Memory B cell (primary cell): Measurements from ENCODE around the gene FRMPD2.
"Not testable (repeated sequence)": the region's sequence is repeated elsewhere in the genome, so short reads cannot be mapped to it uniquely, and the experiment has no call there.

Experiments
- ATAC-seq: fragments of 150-1000 bp; cut with Tn5 transposase; 2 replicates; pipeline ENCODE4 v1.10.0; 2021; ENCODE audit warnings: low read depth, mild to moderate bottlenecking, moderate library complexity
- DNase-seq, 2 donors: peaks; one replicate each; pipeline ENCODE4 v3.0.0; 2022; ENCODE audit warnings: low spot score in 2 of 2
- H3K27ac Mint-ChIP-seq: one replicate; pipeline ENCODE4 v1.8.0; 2022; ENCODE audit warnings: mild to moderate bottlenecking, moderate library complexity, mixed read lengths
- H3K27me3 Mint-ChIP-seq: one replicate; pipeline ENCODE4 v1.8.0; 2022; ENCODE audit warnings: mixed read lengths
- H3K36me3 Mint-ChIP-seq: one replicate; pipeline ENCODE4 v1.8.0; 2022; ENCODE audit warnings: mild to moderate bottlenecking, mixed read lengths
- H3K4me1 Mint-ChIP-seq: one replicate; pipeline ENCODE4 v1.8.0; 2022; ENCODE audit warnings: mixed read lengths
- H3K4me3 Mint-ChIP-seq: one replicate; pipeline ENCODE4 v1.8.0; 2022; ENCODE audit warnings: mild to moderate bottlenecking, moderate library complexity, mixed read lengths
- H3K9me3 Mint-ChIP-seq: one replicate; pipeline ENCODE4 v1.8.0; 2022; ENCODE audit warnings: mixed read lengths

Gene FRMPD2

DNA sequence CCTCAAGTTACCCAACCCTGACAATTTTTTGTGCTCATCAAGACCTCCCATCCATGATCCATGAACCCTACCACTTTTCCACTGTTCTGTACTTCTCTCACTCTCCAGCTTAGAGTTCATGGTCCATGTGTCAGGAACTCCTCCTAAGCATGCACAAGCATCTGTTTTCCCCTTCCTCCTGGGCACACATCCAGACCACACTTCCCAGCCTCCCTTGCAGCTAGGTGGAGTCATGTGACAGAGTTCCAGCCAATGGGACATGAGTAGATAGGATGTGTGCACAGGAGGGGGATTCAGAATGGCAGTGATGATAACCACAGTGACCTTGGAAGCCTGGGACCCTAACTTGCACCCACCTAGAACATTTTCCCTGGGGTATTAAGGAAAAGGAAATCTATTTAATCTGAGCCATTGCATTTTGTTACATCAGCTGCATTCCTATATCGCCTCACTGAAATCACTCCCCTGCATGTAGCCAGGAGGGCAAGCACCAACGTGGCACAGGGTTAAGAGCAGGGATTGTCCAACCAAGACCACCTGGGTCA, 9.6 kb upstream of the FRMPD2 start:
- peaks cover 16% of the 10 kb centered on the region for H3K36me3 Mint-ChIP-seq
- peaks cover 11% of the 10 kb centered on the region for H3K9me3 Mint-ChIP-seq
- no peak for ATAC-seq
- no peak for DNase-seq
- peaks cover 11% of the 10 kb centered on the region for H3K27me3 Mint-ChIP-seq
- H3K4me3 Mint-ChIP-seq, result no peak overlapping the region
- peaks cover 10% of the 10 kb centered on the region for H3K4me1 Mint-ChIP-seq
- no peak overlapping the region for H3K27ac Mint-ChIP-seq

DNA sequence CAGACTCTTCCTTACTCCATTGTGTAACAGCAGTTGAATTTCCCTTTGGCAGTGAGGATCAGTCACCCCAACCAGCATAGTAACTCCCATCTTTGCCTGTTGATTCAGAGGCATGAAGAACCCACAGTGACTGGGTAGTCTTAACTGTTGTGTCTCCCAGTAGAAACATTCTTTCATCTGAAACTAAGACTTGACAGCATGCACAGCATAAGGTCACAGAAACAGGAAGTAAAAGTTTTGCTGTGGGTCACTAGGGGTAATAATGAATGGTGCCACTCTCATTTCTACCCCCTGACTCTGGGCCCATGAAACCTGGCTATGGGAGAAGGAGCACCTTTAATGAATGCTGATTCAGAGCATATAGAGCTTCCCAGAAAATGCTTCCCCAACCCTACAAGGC, 8.3 kb upstream of the FRMPD2 start:
- H3K4me1 Mint-ChIP-seq, result peaks cover 10% of the 10 kb centered on the region
- H3K9me3 Mint-ChIP-seq, result peaks cover 11% of the 10 kb centered on the region
- H3K27ac Mint-ChIP-seq, result no peak overlapping the region
- DNase-seq (no peak), ATAC-seq (peak; percentile 50)
- H3K27me3 Mint-ChIP-seq, result peaks cover 11% of the 10 kb centered on the region
- no peak overlapping the region for H3K4me3 Mint-ChIP-seq
- H3K36me3 Mint-ChIP-seq, result peaks cover 16% of the 10 kb centered on the region

DNA sequence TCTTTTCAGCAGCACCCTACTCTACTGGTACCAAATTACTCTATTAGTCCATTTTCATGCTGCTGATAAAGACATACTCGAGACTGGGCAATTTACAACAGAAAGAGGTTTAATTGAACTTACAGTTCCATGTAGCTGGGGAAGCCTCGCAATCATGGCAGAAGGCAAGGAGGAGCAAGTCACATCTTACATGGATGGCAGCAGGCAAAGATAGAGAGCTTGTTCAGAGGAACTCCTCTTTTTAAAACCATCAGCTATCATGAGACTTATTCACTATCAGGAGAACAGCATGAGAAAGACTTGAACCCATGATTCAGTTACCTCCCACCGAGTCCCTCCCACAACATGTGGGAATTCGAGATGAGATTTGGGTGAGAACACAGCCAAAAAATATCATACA, 7.2 kb upstream of the FRMPD2 start:
- H3K4me1 Mint-ChIP-seq, H3K27ac Mint-ChIP-seq, ATAC-seq, DNase-seq, H3K4me3 Mint-ChIP-seq: not testable (repeated sequence)
- H3K9me3 Mint-ChIP-seq, result peaks cover 11% of the 10 kb centered on the region
- H3K27me3 Mint-ChIP-seq, result peaks cover 11% of the 10 kb centered on the region
- peaks cover 16% of the 10 kb centered on the region for H3K36me3 Mint-ChIP-seq

DNA sequence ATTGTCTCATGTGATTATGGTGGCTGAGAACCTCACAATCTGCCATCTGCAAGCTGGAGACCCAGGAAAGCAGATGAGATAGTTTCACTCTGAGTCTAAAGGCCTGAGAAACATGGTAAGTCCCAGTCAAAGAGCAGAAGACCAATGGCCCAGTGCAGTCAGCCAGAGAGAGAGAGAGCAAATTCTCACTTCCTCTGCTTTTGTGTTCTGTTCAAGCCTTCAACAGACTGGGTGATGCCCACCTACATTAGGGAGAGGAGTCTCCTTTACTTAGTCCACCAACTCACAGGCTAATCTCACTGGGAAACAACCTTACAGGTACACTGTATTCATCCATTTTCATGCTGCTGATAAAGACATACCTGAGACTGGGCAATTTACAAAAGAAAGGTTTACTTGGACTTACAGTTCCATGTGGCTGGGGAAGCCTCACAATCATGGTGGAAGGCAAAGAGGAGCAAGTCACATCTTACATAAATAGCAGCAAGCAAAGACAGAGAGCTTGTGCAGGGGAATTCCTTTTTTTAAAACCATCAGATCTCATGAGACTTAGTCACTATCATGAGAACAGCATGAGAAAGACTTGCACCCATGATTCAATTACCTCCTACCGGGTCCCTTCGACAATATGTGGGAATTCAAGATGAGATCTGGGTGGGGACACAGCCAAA, 4.7 kb upstream of the FRMPD2 start:
- ATAC-seq, result peak; percentile 70

DNA sequence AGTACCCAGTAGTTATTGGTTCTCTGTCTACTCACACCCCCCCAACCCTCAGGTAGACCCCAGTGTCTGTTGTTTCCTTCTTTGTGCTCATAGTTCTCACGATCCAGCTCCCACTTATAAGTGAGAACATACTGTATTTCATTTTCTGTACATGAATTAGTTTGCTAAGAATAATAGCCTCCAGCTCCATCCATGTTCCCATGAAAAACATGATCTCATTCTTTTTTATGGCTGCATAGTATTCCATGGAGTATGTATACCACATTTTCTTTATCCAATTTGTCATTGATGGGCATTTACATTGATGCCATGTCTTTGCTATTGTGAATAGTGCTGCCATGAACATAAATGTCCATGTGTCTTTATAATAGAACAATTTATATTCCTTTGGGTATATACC, 2.6 kb upstream of the FRMPD2 start:
- Mint-ChIP-seq H3K4me3 (no peak overlapping the region), H3K9me3 (peaks cover 3% of the 10 kb centered on the region), H3K27ac (no peak overlapping the region), H3K4me1 (peaks cover 3% of the 10 kb centered on the region), H3K36me3 (peaks cover 4% of the 10 kb centered on the region), H3K27me3 (no peaks in the 10 kb centered on the region)
- ATAC-seq (no peak), DNase-seq (no peak)

More for the DNA sequence above, 4.7 kb upstream of the FRMPD2 start:
- no peaks in the 10 kb centered on the region for H3K27me3 Mint-ChIP-seq
- no peak for DNase-seq
- peaks cover 8% of the 10 kb centered on the region for H3K9me3 Mint-ChIP-seq
- H3K36me3 Mint-ChIP-seq, result peaks cover 9% of the 10 kb centered on the region
- H3K27ac Mint-ChIP-seq, result no peak overlapping the region
- H3K4me3 Mint-ChIP-seq, result no peak overlapping the region
- H3K4me1 Mint-ChIP-seq, result peaks cover 6% of the 10 kb centered on the region

DNA sequence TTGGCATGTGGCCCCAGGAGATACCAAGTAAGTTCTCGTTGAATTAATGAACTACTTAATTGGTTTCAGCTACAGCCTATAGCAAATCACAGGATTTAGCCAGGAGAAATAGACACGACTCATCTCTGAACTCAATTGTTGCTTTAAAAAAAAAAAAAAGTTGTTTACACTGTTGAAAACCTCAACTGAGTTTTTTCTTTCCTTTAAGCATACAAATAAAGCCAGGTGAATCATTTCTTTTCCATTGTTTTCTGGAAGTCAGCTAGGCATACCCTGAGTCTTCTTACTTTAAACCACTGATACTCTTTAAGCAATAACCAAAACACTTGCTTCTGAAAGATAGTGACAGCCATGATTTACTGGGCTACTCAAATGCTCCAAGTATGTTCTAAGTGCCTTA, 755 bp downstream of the FRMPD2 start:
- DNase-seq (no peak), ATAC-seq (no peak)
- Mint-ChIP-seq H3K27ac (no peak overlapping the region), H3K4me1 (no peaks in the 10 kb centered on the region), H3K9me3 (no peaks in the 10 kb centered on the region), H3K36me3 (no peaks in the 10 kb centered on the region), H3K27me3 (no peaks in the 10 kb centered on the region), H3K4me3 (no peak overlapping the region)

DNA sequence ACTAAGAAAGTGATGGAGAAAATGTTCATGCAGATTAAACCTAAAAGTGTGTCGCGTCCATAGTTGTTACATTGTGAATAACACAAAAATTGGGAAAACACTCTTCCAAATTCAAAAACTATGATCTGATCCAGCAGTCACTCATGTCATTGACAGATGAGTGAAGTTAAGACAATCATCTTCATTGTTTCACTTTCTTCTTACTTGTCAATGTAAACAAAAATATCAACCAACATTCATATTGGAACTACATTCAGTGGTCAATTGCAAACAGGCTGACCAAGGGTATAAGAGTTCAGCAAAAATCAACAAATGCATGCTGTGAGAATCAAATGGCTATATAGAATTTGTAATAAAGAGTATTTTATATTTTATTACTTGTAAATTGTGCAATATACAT, 1.8 kb downstream of the FRMPD2 start:
- Mint-ChIP-seq H3K4me1 (no peaks in the 10 kb centered on the region), H3K9me3 (no peaks in the 10 kb centered on the region), H3K27me3 (no peaks in the 10 kb centered on the region), H3K36me3 (no peaks in the 10 kb centered on the region), H3K27ac (no peak overlapping the region), H3K4me3 (no peak overlapping the region)
- no peak for DNase-seq
- no peak for ATAC-seq

DNA sequence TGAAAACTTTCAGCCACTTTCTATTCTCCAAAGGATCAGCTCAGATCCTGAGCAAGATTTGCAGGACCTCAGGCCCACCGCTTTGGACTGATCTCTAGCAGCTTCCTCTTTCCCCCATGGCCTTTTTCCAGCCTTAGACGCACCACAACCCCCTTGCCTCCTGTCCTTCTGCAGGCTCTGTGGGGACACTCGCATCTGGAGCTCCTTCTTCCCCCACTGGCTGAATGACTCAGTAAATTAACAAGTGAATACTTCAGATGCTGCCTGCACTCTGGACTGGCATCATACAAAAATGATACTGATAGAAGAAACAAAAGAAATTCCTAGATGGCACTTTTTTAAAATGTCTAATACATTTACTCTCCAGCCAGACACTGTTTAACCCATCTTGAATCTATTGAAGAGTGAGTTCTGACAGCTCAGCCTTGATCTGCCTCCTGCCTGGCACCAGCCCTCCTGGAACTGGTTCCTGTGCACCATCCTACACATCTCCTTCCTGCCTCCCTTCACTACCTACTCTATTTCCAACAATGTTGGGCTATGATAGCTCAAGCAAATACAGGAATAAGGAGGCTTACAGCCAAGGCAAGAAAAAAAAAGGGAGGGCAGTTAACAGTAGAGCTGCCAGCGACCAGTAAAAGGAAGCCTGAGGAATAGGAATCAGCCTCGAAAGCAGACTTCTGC, 3.3 kb downstream of the FRMPD2 start:
- H3K4me1 Mint-ChIP-seq, result no peaks in the 10 kb centered on the region
- H3K4me3 Mint-ChIP-seq, result no peak overlapping the region
- H3K27ac Mint-ChIP-seq, result no peak overlapping the region
- H3K9me3 Mint-ChIP-seq, result peaks cover 1% of the 10 kb centered on the region
- no peak for DNase-seq
- H3K27me3 Mint-ChIP-seq, result no peaks in the 10 kb centered on the region
- ATAC-seq, result no peak
- no peaks in the 10 kb centered on the region for H3K36me3 Mint-ChIP-seq

DNA sequence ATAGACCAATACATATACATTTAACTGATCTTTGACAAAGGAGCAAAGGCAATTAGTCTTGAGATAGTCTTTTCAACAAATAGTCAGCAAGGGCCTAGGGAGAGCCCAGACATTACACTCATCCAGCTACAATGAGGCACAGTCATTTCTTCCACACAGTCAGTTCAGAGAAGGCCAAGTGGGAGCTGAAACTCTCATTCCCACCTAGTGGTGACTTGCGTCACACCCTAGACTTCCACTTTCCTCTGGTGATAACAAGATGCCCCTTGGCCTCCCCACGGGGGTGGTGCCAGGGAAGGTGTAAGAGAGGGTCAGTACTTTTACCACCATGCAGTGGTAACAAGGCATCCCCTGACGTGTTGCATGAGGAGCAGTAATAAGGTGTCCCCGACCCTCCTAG, 8.0 kb downstream of the FRMPD2 start:
- ATAC-seq, result no peak
- DNase-seq, result no peak
- Mint-ChIP-seq H3K27me3 (no peaks in the 10 kb centered on the region), H3K4me1 (no peaks in the 10 kb centered on the region), H3K27ac (no peak overlapping the region), H3K9me3 (peaks cover 4% of the 10 kb centered on the region), H3K4me3 (no peak overlapping the region), H3K36me3 (no peaks in the 10 kb centered on the region)

DNA sequence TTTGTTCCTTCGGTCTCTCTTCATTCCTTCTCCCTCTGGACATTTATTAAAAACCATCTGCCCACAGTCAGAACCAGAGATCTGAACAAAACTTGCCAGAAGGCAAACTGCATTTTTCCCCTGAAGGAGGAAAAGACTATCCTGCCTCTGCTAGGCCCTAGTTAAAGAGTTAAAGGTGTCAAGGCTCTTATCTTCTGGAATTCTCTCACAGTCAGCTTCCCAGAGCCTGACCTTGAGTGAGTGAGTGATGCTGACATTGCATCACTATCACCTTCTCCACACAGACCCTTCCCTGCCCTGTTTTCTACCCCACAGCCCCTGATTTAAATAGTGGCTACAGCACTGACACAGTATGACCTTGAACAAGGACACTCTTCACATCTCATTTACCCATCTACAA, 16.4 kb downstream of the FRMPD2 start:
- DNase-seq, result no peak
- Mint-ChIP-seq H3K4me1 (no peaks in the 10 kb centered on the region), H3K36me3 (no peaks in the 10 kb centered on the region), H3K9me3 (peaks cover 4% of the 10 kb centered on the region), H3K27ac (no peak overlapping the region), H3K4me3 (no peak overlapping the region), H3K27me3 (peaks cover 6% of the 10 kb centered on the region)
- ATAC-seq, result no peak

DNA sequence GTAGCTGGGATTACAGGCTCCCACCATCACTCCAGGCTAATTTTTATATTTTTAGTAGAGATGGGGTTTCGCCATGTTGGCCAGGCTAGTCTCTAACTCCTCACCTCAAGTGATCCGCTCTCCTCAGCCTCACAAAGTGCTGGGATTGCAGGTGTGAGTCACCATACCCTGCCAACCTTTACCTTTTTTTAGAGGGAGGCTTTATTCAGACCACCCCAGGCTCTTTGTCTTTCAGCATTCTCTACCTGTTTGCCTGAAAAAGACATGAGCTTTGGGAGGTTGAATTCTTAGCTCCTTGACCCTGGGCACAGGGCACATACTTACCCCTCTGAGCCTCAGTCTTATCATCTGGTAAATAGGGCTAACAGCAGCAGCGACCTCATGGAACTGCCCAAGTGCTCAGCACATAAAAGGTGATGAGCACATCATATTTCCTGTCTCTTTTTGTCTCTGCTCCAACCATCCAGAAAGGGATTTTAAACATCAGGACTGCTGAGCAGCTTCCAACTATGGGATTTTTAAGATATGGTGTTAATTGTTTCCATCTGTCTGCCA, 17.0 kb downstream of the FRMPD2 start:
- H3K4me3 Mint-ChIP-seq, result no peak overlapping the region
- H3K9me3 Mint-ChIP-seq, result peaks cover 4% of the 10 kb centered on the region
- DNase-seq (no peak), ATAC-seq (no peak)
- H3K27me3 Mint-ChIP-seq, result peaks cover 6% of the 10 kb centered on the region
- H3K36me3 Mint-ChIP-seq, result no peaks in the 10 kb centered on the region
- no peak overlapping the region for H3K27ac Mint-ChIP-seq
- no peaks in the 10 kb centered on the region for H3K4me1 Mint-ChIP-seq

DNA sequence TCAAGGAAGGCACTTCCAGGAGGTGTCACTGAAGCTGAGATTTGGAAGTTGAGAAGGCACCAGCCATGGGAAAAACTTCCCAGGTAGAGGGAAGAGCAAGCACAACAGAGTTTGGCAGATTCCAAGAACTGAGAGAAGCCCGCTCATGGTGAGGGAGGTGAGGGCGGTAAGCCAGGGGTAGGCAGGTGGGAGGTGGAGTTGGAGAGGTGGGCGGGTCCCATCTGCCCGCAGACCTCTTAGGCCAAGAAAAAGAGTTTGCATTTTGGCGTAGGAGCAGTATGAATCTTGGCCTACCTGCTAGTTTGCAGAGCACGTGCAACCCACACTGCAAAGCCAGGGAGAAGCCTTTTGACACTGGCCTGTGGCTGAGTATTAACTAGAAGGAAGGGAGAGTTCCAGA, 18.8 kb downstream of the FRMPD2 start:
- no peaks in the 10 kb centered on the region for H3K36me3 Mint-ChIP-seq
- H3K9me3 Mint-ChIP-seq, result peaks cover 2% of the 10 kb centered on the region
- no peak overlapping the region for H3K27ac Mint-ChIP-seq
- DNase-seq, result no peak
- peaks cover 4% of the 10 kb centered on the region for H3K27me3 Mint-ChIP-seq
- H3K4me3 Mint-ChIP-seq, result no peak overlapping the region
- no peak for ATAC-seq
- H3K4me1 Mint-ChIP-seq, result no peaks in the 10 kb centered on the region

DNA sequence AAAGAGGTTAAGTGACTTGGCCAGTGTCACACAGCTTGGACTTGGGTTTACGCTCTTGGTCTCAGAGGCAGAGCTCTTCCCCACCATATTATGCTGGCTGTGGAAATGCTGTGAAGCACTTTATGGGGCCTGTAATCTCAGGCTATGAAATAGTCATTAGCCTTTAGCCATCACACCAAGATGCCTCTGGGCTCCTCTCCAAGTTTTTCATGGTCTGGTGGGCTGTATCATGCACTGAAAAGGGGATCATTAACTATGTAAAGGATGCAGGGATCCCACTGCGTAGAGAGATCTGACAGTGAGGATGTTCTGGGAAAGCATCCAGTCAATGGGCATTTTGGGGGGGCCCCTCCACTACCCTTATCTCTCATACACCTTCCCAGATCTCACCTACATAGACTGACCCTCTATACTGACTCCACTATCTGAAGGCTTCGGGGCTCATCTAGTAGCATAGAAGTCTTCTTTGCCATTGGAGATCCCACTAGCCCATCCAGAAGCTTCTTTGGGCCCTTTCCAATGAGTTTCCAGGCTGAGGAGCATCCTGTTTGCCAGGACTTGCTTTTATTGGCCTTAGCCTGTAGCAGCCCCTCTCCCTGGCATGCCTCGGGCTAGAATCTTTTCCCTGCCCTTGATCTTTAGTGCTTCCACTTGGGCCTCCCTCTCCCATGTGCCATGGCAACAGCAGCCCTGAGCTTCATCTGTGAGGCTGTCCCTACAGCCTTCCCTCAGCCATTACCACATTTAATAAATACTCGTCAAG, 19.6 kb downstream of the FRMPD2 start:
- ATAC-seq (no peak), DNase-seq (no peak)
- Mint-ChIP-seq H3K27me3 (peaks cover 4% of the 10 kb centered on the region), H3K36me3 (no peaks in the 10 kb centered on the region), H3K27ac (no peak overlapping the region), H3K9me3 (no peaks in the 10 kb centered on the region), H3K4me3 (no peak overlapping the region), H3K4me1 (no peaks in the 10 kb centered on the region)
